ENCODE results near the gene RIC1. TPM values are rescaled to one million over a fixed set of nuclear protein-coding genes. Genes with fewer than 3 reads are reported as not detected.
"Not testable (repeated sequence)": the region's sequence is repeated elsewhere in the genome, so short reads cannot be mapped to it uniquely, and the experiment has no call there.

RIC1 gene
- 34.4 to 40.7 TPM (median 39.3 TPM) in 3 replicates for total RNA-seq
- long read RNA-seq, full-length matches to known transcripts = 17 of 33 reads
- long read RNA-seq, partial matches to known transcripts = 10 of 33 reads
- long read RNA-seq, other reads (novel, unspliced or antisense) = 6 of 33 reads

- H3K27me3 Mint-ChIP-seq (ENCODE audit: low read depth) = no peaks in the 10 kb centered on the region
- peak within 1 kb of the TSS; percentile 99 for H3K27ac Mint-ChIP-seq (ENCODE audit: unreplicated experiment)
- no peaks in the 10 kb centered on the region for H3K9me3 Mint-ChIP-seq (ENCODE audit: low read depth)
- peak within 1 kb of the TSS; percentile 99 for H3K4me3 Mint-ChIP-seq (ENCODE audit: unreplicated experiment)
- peak; percentile 1 for TF ChIP-seq CTCF (IDR thresholded peaks at IDR 0.05)
- peak; percentile 95 for DNase-seq (ENCODE audit: low spot score)
- no peaks in the 10 kb centered on the region for H3K36me3 Mint-ChIP-seq (ENCODE audit: low read depth)
- H3K4me1 Mint-ChIP-seq (ENCODE audit: low read depth) = peaks cover 55% of the 10 kb centered on the region
These were observed at the start of gene RIC1 for GRCh38 chr9:5628530-5629311. RIC1 (plus strand) TSS chr9:5629107; CDS start chr9:5629310, 203 bp downstream.

GRCh38 chr9:5579881-5580280, 49.0 kb upstream of the RIC1 start:
- H3K27me3 Mint-ChIP-seq (ENCODE audit: low read depth) = no peaks in the 10 kb centered on the region
- peaks cover 4% of the 10 kb centered on the region for H3K36me3 Mint-ChIP-seq (ENCODE audit: low read depth)
- no peak for TF ChIP-seq CTCF (IDR thresholded peaks at IDR 0.05)
- peaks cover 15% of the 10 kb centered on the region for H3K4me1 Mint-ChIP-seq (ENCODE audit: low read depth)
- H3K27ac Mint-ChIP-seq (ENCODE audit: unreplicated experiment) = no peak overlapping the region
- DNase-seq (ENCODE audit: low spot score) = no peak
- H3K4me3 Mint-ChIP-seq (ENCODE audit: unreplicated experiment) = no peak overlapping the region
- peaks cover 3% of the 10 kb centered on the region for H3K9me3 Mint-ChIP-seq (ENCODE audit: low read depth)

GRCh38 chr9:5580650-5581049, 48.3 kb upstream of the RIC1 start:
- H3K4me3 Mint-ChIP-seq (ENCODE audit: unreplicated experiment) = no peak overlapping the region
- no peaks in the 10 kb centered on the region for H3K27me3 Mint-ChIP-seq (ENCODE audit: low read depth)
- no peak overlapping the region for H3K27ac Mint-ChIP-seq (ENCODE audit: unreplicated experiment)
- peaks cover 15% of the 10 kb centered on the region for H3K4me1 Mint-ChIP-seq (ENCODE audit: low read depth)
- H3K36me3 Mint-ChIP-seq (ENCODE audit: low read depth) = peaks cover 2% of the 10 kb centered on the region
- DNase-seq (ENCODE audit: low spot score) = no peak
- peaks cover 3% of the 10 kb centered on the region for H3K9me3 Mint-ChIP-seq (ENCODE audit: low read depth)
- no peak for TF ChIP-seq CTCF (IDR thresholded peaks at IDR 0.05)

GRCh38 chr9:5581706-5582105, 47.2 kb upstream of the RIC1 start:
- H3K27me3 Mint-ChIP-seq (ENCODE audit: low read depth); H3K4me3 Mint-ChIP-seq (ENCODE audit: unreplicated experiment); H3K9me3 Mint-ChIP-seq (ENCODE audit: low read depth); H3K27ac Mint-ChIP-seq (ENCODE audit: unreplicated experiment); H3K36me3 Mint-ChIP-seq (ENCODE audit: low read depth); DNase-seq (ENCODE audit: low spot score): not testable (repeated sequence)
- peaks cover 20% of the 10 kb centered on the region for H3K4me1 Mint-ChIP-seq (ENCODE audit: low read depth)

GRCh38 chr9:5582835-5583195, 46.1 kb upstream of the RIC1 start:
- no peak overlapping the region for H3K4me3 Mint-ChIP-seq (ENCODE audit: unreplicated experiment)
- no peak for TF ChIP-seq CTCF (IDR thresholded peaks at IDR 0.05)
- peaks cover 20% of the 10 kb centered on the region for H3K4me1 Mint-ChIP-seq (ENCODE audit: low read depth)
- H3K36me3 Mint-ChIP-seq (ENCODE audit: low read depth) = peaks cover 2% of the 10 kb centered on the region
- H3K27me3 Mint-ChIP-seq (ENCODE audit: low read depth) = no peaks in the 10 kb centered on the region
- peaks cover 3% of the 10 kb centered on the region for H3K9me3 Mint-ChIP-seq (ENCODE audit: low read depth)
- no peak for DNase-seq (ENCODE audit: low spot score)
- peak overlapping the region; percentile 88 for H3K27ac Mint-ChIP-seq (ENCODE audit: unreplicated experiment)

All from chondrocyte (in vitro differentiated cells).